ENCODE data around the gene ATAD2B. TPM values are rescaled to one million over a fixed set of nuclear protein-coding genes. Genes with fewer than 3 reads are reported as not detected.

The ATAD2B gene
- polyA plus RNA-seq, 1 of the 3 experiments (the other 2 are of a cell fraction) = 1.3 TPM

GRCh38 chr2:23700627-23701026 is 226.3 kb downstream of the ATAD2B start:
- peaks cover 11 to 46% of the 10 kb centered on the region in 2 experiments; a peak in 3 of 4 replicates for H3K4me1 ChIP-seq (ENCODE audit: control insufficient read depth in 1 of 2, insufficient read depth in 2 of 2, low read depth in 1 of 2, low read length in 1 of 2)
- POLR2A ChIA-PET = no interaction called here
- H3K4me3 ChIP-seq (ENCODE audit: low read depth in 2 of 2, low read length in 1 of 2) = no peak overlapping the region
- 87% methylated on average over 5 of the region's 5 CpGs for WGBS (ENCODE audit: low lambda C conversion rate)
- no peak overlapping the region for H3K9ac ChIP-seq
- no peak overlapping the region for H2AFZ ChIP-seq (ENCODE audit: low read depth)
- H3K27ac ChIP-seq (ENCODE audit: low read depth in 2 of 2, low read length in 1 of 2) = no peak overlapping the region; a peak in 1 of 4 replicates
- no peak overlapping the region for H3K4me2 ChIP-seq
- H3K9me3 ChIP-seq = no peaks in the 10 kb centered on the region; the same call in 1 of the 2 replicates
- DNase-seq = peak; percentile 16
- TF ChIP-seq RAD21 (IDR thresholded peaks at IDR 0.05; ENCODE audit: low read length) (no peak), TEAD4 (IDR thresholded peaks at IDR 0.05; ENCODE audit: borderline replicate concordance, insufficient read depth) (no peak), FOXM1 (IDR thresholded peaks at IDR 0.05; ENCODE audit: low read depth) (no peak), NRF1 (IDR thresholded peaks at IDR 0.05; ENCODE audit: low read depth, low read length) (no peak), GABPA (IDR thresholded peaks at IDR 0.05; ENCODE audit: low read depth) (no peak), CTCF (IDR thresholded peaks at IDR 0.05) (no peak), ELF1 (IDR thresholded peaks at IDR 0.05) (no peak), SMC3 (IDR thresholded peaks at IDR 0.05; ENCODE audit: low read depth, low read length) (no peak), EP300 (IDR thresholded peaks at IDR 0.05; ENCODE audit: borderline replicate concordance in 1 of 2, low read depth in 1 of 2, low read length in 1 of 2) (no peak), CHD2 (IDR thresholded peaks at IDR 0.05; ENCODE audit: low read length, partially characterized antibody) (no peak), RFX5 (IDR thresholded peaks at IDR 0.05; ENCODE audit: low read length) (no peak), MEF2A (IDR thresholded peaks at IDR 0.05; ENCODE audit: borderline replicate concordance, low read depth) (no peak), RCOR1 (IDR thresholded peaks at IDR 0.05; ENCODE audit: low read length) (no peak), NFIC (IDR thresholded peaks at IDR 0.05; ENCODE audit: borderline replicate concordance) (no peak), POLR2AphosphoS5 (IDR thresholded peaks at IDR 0.05; ENCODE audit: low read depth, low read length) (no peak), PBX3 (IDR thresholded peaks at IDR 0.05) (no peak), RXRA (IDR thresholded peaks at IDR 0.05; ENCODE audit: borderline replicate concordance, low read depth) (no peak), GATA2 (CRISPR knock-in tag; IDR thresholded peaks at IDR 0.05) (no peak)
- CTCF ChIA-PET = no interaction called here
- H3K79me2 ChIP-seq (ENCODE audit: insufficient read depth) = no peaks in the 10 kb centered on the region
- H3K27me3 ChIP-seq (ENCODE audit: insufficient read depth) = no peaks in the 10 kb centered on the region
- no peaks in the 10 kb centered on the region for H3K9me2 ChIP-seq
- peaks cover 8 to 11% of the 10 kb centered on the region in 2 experiments for H3K36me3 ChIP-seq (replicated peaks in 1 of 2; ENCODE audit: control insufficient read depth in 1 of 2, insufficient read depth in 2 of 2, low read length in 1 of 2)
- H4K20me1 ChIP-seq (ENCODE audit: insufficient read depth) = no peaks in the 10 kb centered on the region
- peaks cover 3% of the 10 kb centered on the region for H3F3A ChIP-seq (replicated peaks; ENCODE audit: insufficient read depth)
